Kidney epithelial cell (primary cell): Measurements from ENCODE around the gene DEFB126. TPM values are rescaled to one million over a fixed set of nuclear protein-coding genes. Genes with fewer than 3 reads are reported as not detected.
"Not testable (repeated sequence)": the region's sequence is repeated elsewhere in the genome, so short reads cannot be mapped to it uniquely, and the experiment has no call there.

Source experiments
- DNase-seq: peaks from one replicate; pipeline ENCODE4 v3.0.0-alpha.2; 2010; ENCODE audit warnings: low read depth
- H3K27me3 ChIP-seq: 2 replicates; pipeline ENCODE4 v1.6.0; 2011; ENCODE audit warnings: low read length; ENCODE audit not compliant: control insufficient read depth, insufficient read depth
- H3K36me3 ChIP-seq: 2 replicates; pipeline ENCODE4 v1.5.1; 2011; ENCODE audit warnings: low read length; ENCODE audit not compliant: control insufficient read depth, insufficient read depth
- H3K4me3 ChIP-seq: 2 replicates; pipeline ENCODE4 v1.5.1; 2011; ENCODE audit warnings: low read depth, mild to moderate bottlenecking, control low read depth, low read length
- total RNA-seq: library from RNA; depleted of rRNA; stranded (reverse); fragments of >200 nt; gene quantifications from 2 replicates; pipeline ENCODE4 v1.2.3, GENCODE V29; 2015
- TF ChIP-seq, protein P1 (sequence below): IDR thresholded peaks from 2 replicates; pipeline ENCODE4 v1.5.1; 2011; ENCODE audit warnings: mild to moderate bottlenecking, moderate library complexity, low read length, control low read depth, inconsistent platforms; ENCODE audit not compliant: insufficient read depth, poor library complexity, severe bottlenecking

The DEFB126 gene
- not detected in 2 replicates for total RNA-seq

- TF ChIP-seq, protein P1, sequence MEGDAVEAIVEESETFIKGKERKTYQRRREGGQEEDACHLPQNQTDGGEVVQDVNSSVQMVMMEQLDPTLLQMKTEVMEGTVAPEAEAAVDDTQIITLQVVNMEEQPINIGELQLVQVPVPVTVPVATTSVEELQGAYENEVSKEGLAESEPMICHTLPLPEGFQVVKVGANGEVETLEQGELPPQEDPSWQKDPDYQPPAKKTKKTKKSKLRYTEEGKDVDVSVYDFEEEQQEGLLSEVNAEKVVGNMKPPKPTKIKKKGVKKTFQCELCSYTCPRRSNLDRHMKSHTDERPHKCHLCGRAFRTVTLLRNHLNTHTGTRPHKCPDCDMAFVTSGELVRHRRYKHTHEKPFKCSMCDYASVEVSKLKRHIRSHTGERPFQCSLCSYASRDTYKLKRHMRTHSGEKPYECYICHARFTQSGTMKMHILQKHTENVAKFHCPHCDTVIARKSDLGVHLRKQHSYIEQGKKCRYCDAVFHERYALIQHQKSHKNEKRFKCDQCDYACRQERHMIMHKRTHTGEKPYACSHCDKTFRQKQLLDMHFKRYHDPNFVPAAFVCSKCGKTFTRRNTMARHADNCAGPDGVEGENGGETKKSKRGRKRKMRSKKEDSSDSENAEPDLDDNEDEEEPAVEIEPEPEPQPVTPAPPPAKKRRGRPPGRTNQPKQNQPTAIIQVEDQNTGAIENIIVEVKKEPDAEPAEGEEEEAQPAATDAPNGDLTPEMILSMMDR = no peak
- DNase-seq = no peak
- no peak within 1 kb of the TSS for H3K4me3 ChIP-seq
- H3K27me3 ChIP-seq = peaks cover 8% of the 10 kb centered on the region
- no peaks in the 10 kb centered on the region for H3K36me3 ChIP-seq
These were observed at the start of gene DEFB126 for GRCh38 chr20:142290-142689. Gene DEFB126, plus strand, starts transcription at chr20:142590. Its CDS starts 39 bp downstream, at chr20:142629.

DNA sequence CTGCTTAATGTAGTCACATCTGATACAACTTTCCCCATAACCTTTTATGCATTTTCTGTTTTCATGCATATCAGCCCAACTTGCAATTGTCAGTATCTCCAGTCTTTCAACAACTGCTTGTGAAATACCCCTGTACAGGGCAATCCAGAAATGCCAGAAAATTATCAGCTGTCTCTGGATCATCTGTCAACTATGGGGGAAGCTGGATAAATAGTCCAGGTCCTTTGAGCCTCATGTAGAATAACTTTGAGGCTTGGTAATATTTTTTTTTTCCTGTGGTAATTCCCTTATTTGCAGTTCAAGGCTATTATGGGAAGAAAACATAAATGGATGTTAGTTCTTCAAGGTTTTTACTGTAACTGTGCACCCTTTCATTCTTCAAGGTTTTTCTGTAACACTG is 48.7 kb upstream of the DEFB126 start:
- H3K4me3 ChIP-seq = no peak overlapping the region
- H3K27me3 ChIP-seq = no peaks in the 10 kb centered on the region
- H3K36me3 ChIP-seq = no peaks in the 10 kb centered on the region
- TF ChIP-seq, protein P1 = no peak
- DNase-seq = no peak

DNA sequence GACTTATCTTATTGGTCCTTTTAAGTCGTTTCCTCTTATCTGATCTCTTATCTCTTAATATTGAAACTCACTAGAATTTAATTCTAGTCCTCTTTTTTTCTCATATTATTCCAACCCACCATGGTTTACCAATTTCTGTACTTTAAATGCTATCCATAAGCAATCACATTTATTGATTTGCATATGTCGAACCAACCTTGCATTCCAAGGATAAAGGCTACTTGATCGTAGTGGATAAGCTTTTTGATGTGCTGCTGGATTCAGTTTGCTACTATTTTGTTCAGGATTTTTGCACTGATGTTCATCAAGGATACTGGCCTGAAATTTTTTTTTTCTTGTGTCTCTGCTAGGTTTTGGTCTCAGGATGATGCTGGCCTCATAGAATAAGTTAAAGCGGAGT is 47.2 kb upstream of the DEFB126 start:
- TF ChIP-seq, protein P1 = no peak

GRCh38 chr20:97691-98090 is 44.7 kb upstream of the DEFB126 start:
- not testable (repeated sequence) for H3K4me3 ChIP-seq, H3K36me3 ChIP-seq, H3K27me3 ChIP-seq, DNase-seq

More for the DNA sequence above, 47.2 kb upstream of the DEFB126 start:
- no peaks in the 10 kb centered on the region for H3K36me3 ChIP-seq
- no peak overlapping the region for H3K4me3 ChIP-seq
- no peak for DNase-seq
- H3K27me3 ChIP-seq = no peaks in the 10 kb centered on the region

DNA sequence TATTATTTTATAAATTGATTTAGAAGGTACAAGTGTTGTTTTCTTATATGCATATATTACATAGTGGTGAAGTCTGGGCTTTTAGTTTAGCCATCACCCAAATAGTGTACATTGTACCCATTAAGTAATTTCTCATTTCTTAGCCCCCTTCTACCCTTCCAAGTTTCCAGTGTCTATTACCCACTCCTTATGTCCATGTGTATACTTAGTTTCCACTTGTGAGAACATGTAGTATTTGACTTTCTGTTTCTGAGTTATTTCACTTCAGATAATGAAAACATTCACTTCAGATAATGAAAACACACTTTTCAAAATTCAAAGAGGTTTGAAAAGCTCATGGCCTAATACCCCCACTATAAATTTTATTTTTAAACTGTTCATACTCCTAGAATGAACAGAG is 40.4 kb upstream of the DEFB126 start:
- TF ChIP-seq, protein P1 = no peak
- no peaks in the 10 kb centered on the region for H3K27me3 ChIP-seq
- no peak for DNase-seq

GRCh38 chr20:103456-103855 is 38.9 kb upstream of the DEFB126 start:
- Histone ChIP-seq H3K27me3 (no peaks in the 10 kb centered on the region), H3K36me3 (no peaks in the 10 kb centered on the region)
- DNase-seq = no peak

More for the DNA sequence above, 40.4 kb upstream of the DEFB126 start:
- Histone ChIP-seq H3K4me3 (no peak overlapping the region), H3K36me3 (no peaks in the 10 kb centered on the region)

More at GRCh38 chr20:103456-103855, 38.9 kb upstream of the DEFB126 start:
- no peak overlapping the region for H3K4me3 ChIP-seq
- TF ChIP-seq, protein P1 = no peak
